Activated CD8-positive, alpha-beta memory T cell treated with anti-CD3 and anti-CD28 coated beads, Interleukin-2, amount 50 U/mL, for 4 hours (primary cell): ENCODE results near the gene LRRC8B.
"Not testable (repeated sequence)": the region's sequence is repeated elsewhere in the genome, so short reads cannot be mapped to it uniquely, and the experiment has no call there.

Source experiments
- DNase-seq: peaks from one replicate; pipeline ENCODE4 v3.0.0-alpha.2; 2020

LRRC8B gene

GRCh38 chr1:89524369-89525168, at the start of gene LRRC8B:
Gene LRRC8B (plus strand): TSS chr1:89524829. CDS start chr1:89582651, 57,822 bp downstream.
- DNase-seq: peak; percentile 93

GRCh38 chr1:89475269-89475668, 49.4 kb upstream of the LRRC8B start:
- no peak for DNase-seq

DNA sequence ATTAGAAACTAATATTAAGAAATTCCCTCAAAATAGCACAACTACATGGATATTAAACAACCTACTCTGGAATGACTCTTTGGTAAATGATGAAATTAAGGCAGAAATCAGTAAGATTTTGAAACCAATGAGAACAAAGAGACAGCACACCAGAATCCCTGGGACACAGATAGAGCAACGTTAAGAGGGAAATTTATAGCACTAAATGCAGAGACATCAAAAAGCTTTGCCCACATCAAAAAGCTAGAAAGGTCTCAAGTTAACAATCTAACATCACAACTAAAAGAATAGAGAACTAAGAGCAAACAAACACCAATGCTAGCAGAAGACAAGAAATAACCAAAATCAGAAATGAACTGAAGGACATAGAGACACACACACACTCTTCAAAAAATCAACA, 48.6 kb upstream of the LRRC8B start:
- DNase-seq: no peak

DNA sequence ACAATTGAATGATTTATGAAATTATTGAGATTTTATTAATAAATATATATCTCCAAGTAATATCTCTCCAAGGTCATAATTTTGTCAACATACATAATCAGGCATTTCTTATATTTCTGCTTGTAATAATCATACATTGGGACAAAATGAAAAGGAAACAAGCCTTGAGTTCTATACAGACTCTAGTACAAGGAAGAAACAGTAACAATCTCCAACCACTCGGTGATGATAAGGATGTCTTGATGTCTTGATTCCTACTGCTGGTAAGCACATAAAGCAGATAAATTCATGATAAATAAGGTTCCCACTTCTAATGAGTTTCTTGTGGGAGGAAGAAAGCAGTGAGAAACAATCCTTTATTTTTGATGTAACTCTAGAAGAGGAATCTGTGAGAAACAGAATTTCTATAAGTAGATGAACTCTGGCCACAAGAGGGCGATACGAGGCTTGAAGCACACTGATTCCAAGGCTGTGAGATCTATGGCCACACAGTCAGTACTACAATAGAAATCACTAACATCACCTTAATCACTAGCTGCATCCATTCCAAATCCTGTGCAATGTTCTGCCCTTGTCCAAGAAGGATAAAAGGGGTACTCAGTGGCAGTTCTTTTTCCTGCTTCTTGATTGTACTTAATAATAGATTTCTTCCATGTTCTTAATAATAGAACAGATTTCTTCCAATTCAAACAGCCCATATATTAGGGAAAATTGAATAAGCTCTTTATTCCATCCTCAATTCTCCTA, 41.4 kb upstream of the LRRC8B start:
- peak; percentile 78 for DNase-seq

- DNase-seq: no peak
Observed at GRCh38 chr1:89483757-89484077, 40.9 kb upstream of the LRRC8B start.

- no peak for DNase-seq
Observed at GRCh38 chr1:89484092-89485038, 40.3 kb upstream of the LRRC8B start.

GRCh38 chr1:89487972-89488371, 36.7 kb upstream of the LRRC8B start:
- DNase-seq: no peak

- DNase-seq: no peak
Observed at GRCh38 chr1:89489047-89489729, 35.4 kb upstream of the LRRC8B start.

- no peak for DNase-seq
Observed at GRCh38 chr1:89490389-89490788, 34.2 kb upstream of the LRRC8B start.

DNA sequence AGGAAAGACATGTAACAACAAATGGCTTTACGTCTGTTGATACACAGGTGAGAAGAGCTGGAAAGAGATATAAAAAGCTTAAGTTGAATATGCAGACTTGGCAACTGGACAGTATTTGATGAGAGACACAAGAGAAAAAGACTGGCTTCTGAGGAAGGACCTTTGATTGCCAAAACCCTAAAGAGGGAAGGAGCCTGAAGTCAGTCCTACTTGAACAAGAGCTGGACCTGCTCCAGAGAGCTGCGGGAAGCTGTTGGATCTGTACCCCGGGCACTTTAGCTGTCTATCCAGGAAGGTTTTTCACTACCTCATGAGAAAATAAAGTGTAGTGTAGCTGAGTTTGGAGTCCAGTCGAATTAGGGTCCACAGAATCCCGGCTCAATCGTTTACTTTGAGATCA, 25.3 kb upstream of the LRRC8B start:
- DNase-seq: no peak

DNA sequence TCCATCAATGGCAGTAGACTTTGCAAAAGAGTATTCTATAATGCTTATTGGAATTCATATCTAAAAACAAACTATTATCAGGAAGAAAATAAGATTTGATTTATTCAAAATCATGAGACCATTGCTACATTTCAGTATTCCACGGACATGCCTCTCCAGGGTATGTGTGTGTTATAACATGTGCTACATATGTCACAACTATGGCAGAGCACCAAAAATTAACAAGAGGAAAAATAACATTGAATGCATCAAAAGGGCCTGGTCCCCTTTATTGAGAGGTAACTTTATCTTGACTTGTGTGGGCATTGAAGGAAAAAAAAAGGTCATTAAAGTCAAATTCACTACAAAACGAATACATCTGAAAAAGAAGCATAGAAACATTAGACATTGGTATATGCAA, 22.6 kb upstream of the LRRC8B start:
- DNase-seq: no peak

GRCh38 chr1:89502895-89503294, 21.7 kb upstream of the LRRC8B start:
- no peak for DNase-seq

GRCh38 chr1:89503690-89504089, 20.9 kb upstream of the LRRC8B start:
- no peak for DNase-seq

GRCh38 chr1:89510061-89510460, 14.6 kb upstream of the LRRC8B start:
- DNase-seq: not testable (repeated sequence)

- no peak for DNase-seq
Observed at GRCh38 chr1:89512996-89513720, 11.5 kb upstream of the LRRC8B start.

DNA sequence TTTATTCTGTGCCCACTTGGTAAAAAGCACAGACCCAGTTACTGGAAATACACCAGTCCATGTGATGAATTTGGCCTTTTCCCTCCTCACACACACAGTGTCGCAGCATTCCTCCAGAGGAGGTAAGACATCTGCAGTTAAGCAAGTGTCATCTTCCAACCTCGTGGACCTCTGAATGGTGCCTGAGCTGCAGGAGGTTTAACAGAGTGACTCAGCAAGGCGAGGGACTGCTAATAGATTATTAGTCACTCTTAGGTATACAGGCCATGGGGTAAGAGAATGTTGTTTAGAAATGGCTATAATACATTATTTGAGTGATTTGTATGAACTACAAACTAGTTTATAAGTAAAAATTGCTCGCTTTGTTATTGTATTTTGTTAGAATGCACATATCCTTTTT, 8.6 kb upstream of the LRRC8B start:
- no peak for DNase-seq

DNA sequence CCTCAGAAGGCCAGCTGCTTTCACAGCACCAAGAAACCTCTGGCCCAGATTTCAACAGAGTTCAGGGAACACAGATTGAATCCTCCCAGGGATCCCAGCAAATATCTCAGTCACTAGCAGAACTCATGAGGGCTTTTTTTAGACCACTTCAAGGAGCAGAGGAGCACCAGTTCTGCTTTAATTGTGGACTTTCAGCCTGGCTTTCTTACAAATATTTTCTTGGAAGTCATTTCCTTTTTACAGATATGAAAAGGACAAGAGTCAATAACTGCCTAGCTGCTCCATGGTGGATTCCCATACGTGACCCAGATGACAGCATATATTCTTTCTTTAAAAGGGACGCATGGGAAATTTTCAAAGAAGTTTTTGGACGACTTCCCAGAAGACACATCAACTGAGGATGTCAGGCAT, 6.4 kb upstream of the LRRC8B start:
- DNase-seq: no peak

DNA sequence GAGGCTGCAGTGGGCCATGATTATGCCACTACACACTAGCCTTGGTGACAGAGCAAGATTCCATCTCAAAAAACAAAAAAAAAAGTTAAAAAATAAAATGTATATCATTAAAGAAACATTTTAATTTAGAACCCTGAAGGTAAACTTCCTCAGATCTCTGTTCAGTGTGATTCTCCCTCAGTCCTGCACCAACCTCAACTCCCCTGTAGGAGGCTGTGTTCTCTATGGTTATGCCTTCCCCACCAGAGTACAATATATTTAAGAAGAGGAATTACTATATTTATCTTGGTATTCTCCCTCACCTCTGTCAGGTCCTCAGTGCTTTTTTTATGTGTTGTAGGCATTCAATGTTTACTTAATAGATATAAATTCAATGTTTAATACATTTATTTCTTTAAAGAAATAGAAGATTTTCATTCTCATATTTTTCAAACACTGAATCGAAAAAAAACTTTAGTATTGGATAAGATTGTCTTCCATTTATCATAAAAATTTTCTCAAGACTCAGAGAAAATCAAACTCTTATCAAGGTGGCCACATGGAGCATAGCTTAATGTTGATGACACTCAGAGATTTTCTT, 4.8 kb upstream of the LRRC8B start:
- DNase-seq: peak; percentile 43

DNA sequence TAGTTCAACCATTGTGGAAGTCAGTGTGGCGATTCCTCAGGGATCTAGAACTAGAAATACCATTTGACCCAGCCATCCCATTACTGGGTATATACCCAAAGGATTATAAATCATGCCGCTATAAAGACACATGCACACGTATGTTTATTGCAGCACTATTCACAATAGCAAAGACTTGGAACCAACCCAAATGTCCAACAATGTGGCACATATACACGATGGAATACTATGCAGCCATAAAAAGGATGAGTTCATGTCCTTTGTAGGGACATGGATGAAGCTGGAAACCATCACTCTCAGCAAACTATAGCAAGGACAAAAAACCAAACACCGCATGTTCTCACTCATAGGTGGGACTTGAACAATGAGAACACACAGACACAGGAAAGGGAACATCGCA, 2.7 kb upstream of the LRRC8B start:
- DNase-seq: not testable (repeated sequence)

- peak; percentile 75 for DNase-seq
Observed at GRCh38 chr1:89523572-89524368, 859 bp upstream of the LRRC8B start.
